ENCODE results near the gene RNF38. TPM values are rescaled to one million over a fixed set of nuclear protein-coding genes. Genes with fewer than 3 reads are reported as not detected.

Gene RNF38
- total and polyA plus RNA-seq, 4 donors, result 7.6 to 41.0 (median 25.6) TPM

GRCh38 chr9:36289836-36290435, 110.1 kb downstream of the RNF38 start:
- no peak overlapping the region for H3K27ac ChIP-seq (ENCODE audit: low read depth in 1 of 2, low read length in 1 of 2)
- H3K27me3 ChIP-seq (ENCODE audit: control insufficient read depth in 3 of 3, insufficient read depth in 3 of 3, low read length in 2 of 3), result no peaks in the 10 kb centered on the region
- no peak for ATAC-seq (ENCODE audit: insufficient read depth, low FRiP score)
- no peak overlapping the region for H3K9ac ChIP-seq (ENCODE audit: insufficient read depth in 1 of 2, low read length in 2 of 2)
- no peaks in the 10 kb centered on the region for H3K9me3 ChIP-seq (ENCODE audit: control insufficient read depth in 4 of 4, insufficient read depth in 3 of 4, low read length in 3 of 4)
- 92 to 94% methylated on average over 3 of the region's 3 CpGs for WGBS, 2 donors
- TF ChIP-seq CTCF (IDR thresholded peaks at IDR 0.05; ENCODE audit: control extremely low read depth, extremely low read depth), result no peak
- no peak for DNase-seq
- H3K4me3 ChIP-seq, result no peak overlapping the region
- H3K4me1 ChIP-seq (ENCODE audit: control insufficient read depth in 5 of 5, insufficient read depth in 5 of 5, low read length in 5 of 5), result peaks cover 0 to 5% (median 0%) of the 10 kb centered on the region in 5 donors
- no peaks in the 10 kb centered on the region for H3K36me3 ChIP-seq (ENCODE audit: control insufficient read depth in 4 of 4, insufficient read depth in 4 of 4, low read length in 4 of 4)

- 94 to 95% methylated on average over 3 of the region's 3 CpGs for WGBS, 2 donors
- H3K36me3 ChIP-seq (ENCODE audit: control insufficient read depth in 4 of 4, insufficient read depth in 4 of 4, low read length in 4 of 4), result no peaks in the 10 kb centered on the region
- DNase-seq, result no peak
- no peak for ATAC-seq (ENCODE audit: insufficient read depth, low FRiP score)
- H3K27me3 ChIP-seq (ENCODE audit: control insufficient read depth in 3 of 3, insufficient read depth in 3 of 3, low read length in 2 of 3), result no peaks in the 10 kb centered on the region
- no peaks in the 10 kb centered on the region for H3K9me3 ChIP-seq (ENCODE audit: control insufficient read depth in 4 of 4, insufficient read depth in 3 of 4, low read length in 3 of 4)
- H3K4me3 ChIP-seq, result no peak overlapping the region
- no peak for TF ChIP-seq CTCF (IDR thresholded peaks at IDR 0.05; ENCODE audit: control extremely low read depth, extremely low read depth)
- no peak overlapping the region for H3K27ac ChIP-seq (ENCODE audit: low read depth in 1 of 2, low read length in 1 of 2)
- H3K9ac ChIP-seq (ENCODE audit: insufficient read depth in 1 of 2, low read length in 2 of 2), result no peak overlapping the region
- no peaks in the 10 kb centered on the region for H3K4me1 ChIP-seq (ENCODE audit: control insufficient read depth in 5 of 5, insufficient read depth in 5 of 5, low read length in 5 of 5)
Observed at GRCh38 chr9:36288070-36288469, 112.0 kb downstream of the RNF38 start.

Other genes with a start within 250 kb of the RNF38 start
- under 1 TPM in 1 of 2 donors, not detected in 1; 0.89 TPM for gene CCIN, start 230.9 kb downstream of the RNF38 start, total RNA-seq
- under 1 TPM; 0.12 to 0.15 TPM for gene CCIN, start 230.9 kb downstream of the RNF38 start, polyA plus RNA-seq
- 100 to 1,000 TPM; 143 to 195 TPM for gene CLTA, start 209.3 kb downstream of the RNF38 start, total RNA-seq
- gene CLTA, start 209.3 kb downstream of the RNF38 start, polyA plus RNA-seq, result 100 to 1,000 TPM; 145 to 269 TPM
- 10 to 100 TPM; 17.1 to 18.4 TPM for gene GNE, start 141.8 kb downstream of the RNF38 start, total RNA-seq
- 10 to 100 TPM in 1 of 2 donors, 1 to 10 TPM in 1; 5.1 to 10.4 TPM for gene GNE, start 141.8 kb downstream of the RNF38 start, polyA plus RNA-seq
- 1 to 10 TPM; 2.0 to 3.5 TPM for gene MELK, start 172.6 kb upstream of the RNF38 start, total RNA-seq
- gene MELK, start 172.6 kb upstream of the RNF38 start, polyA plus RNA-seq, result 1 to 10 TPM in 1 of 2 donors, under 1 TPM in 1; 0.88 to 1.0 TPM

Measured in lung (tissue), 12 donors.